ENCODE measurements around the gene CLEC18B. TPM values are rescaled to one million over a fixed set of nuclear protein-coding genes. Genes with fewer than 3 reads are reported as not detected.
"Not testable (repeated sequence)": the region's sequence is repeated elsewhere in the genome, so short reads cannot be mapped to it uniquely, and the experiment has no call there.

Gene CLEC18B
- under 1 TPM in 1 of 2 experiments, not detected in 1; 0.48 TPM for total RNA-seq

DNA sequence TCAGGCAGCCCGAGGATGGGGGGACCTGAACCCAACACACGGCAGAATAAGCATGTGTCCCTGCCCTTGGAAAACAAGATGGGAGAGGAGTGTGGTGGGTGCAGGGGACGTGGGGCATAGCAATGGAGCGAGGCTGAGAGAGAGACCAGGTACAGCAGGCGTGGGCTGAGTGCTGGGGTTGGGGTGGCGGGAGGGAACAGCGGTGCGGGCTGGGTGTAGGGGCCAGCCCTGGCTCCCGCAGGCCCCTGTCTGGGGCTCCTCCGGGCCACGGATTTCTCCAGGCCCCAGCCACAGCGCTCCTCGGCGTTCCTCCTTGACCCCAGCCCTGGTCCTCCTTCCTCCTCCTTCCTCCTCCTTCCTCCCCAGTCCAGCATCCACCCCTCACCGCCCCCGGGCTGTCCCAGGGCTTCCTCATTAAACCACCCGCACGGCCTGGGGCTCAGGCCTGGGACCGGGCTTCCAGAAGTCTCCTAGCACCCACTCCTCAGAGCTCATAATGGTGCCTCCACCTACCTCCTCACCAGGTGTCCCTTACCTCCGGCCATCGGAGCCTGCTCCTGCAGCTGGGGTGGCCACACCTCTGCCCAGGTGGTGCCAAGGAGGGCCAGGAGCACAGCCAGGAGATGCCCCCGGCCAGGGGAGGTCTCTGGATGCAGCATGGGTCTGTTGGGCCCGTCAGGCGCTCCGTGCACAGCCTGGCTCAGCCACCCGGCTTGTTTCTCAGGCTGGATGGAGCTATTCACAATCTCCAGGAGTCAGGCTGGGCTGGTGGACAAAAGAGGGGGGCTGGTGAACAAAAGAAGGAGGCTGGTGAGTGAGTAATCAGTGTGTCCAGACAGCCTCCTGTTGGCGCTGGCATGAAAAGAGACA lies at the start of gene CLEC18B:
TSS of gene CLEC18B (minus strand) at position 867 of the 870 bp plus-strand sequence. CDS start at position 659, 208 bp downstream.
- H3K9me3 Mint-ChIP-seq; H3K4me3 Mint-ChIP-seq; H3K27me3 Mint-ChIP-seq; H3K4me1 Mint-ChIP-seq; DNase-seq; POLR2A ChIA-PET; H3K36me3 Mint-ChIP-seq (ENCODE audit: low read depth); H3K27ac Mint-ChIP-seq; CTCF ChIA-PET: not testable (repeated sequence)

DNA sequence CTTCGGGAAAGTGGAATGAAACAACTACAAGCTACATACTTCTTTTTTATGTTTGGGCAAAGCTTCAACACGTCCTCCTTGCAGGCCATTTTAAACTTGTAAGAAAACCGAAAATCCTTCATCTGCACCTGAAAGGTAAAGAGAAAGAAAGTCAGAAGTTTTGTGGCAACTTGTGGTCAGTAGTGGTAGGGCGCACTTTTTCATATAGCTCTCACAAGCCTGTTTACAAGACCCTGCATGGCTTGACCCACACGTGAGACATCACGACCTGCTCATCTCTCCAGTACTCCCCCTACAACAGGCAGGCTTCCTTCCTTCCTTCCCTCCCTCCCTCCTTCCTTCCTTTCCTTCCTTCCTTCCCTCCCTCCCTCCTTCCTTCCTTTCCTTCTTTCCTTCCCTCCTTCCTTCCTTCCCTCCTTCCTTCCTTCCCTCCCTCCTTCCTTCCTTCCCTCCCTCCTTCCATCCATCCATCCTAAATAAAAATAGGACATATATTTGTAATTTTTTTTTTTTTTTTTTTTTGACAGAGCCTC lies 48.7 kb upstream of the CLEC18B start:
- Mint-ChIP-seq H3K27ac (no peak overlapping the region), H3K36me3 (ENCODE audit: low read depth) (peaks cover 82% of the 10 kb centered on the region), H3K4me3 (no peak overlapping the region), H3K4me1 (peaks cover 24% of the 10 kb centered on the region), H3K9me3 (no peaks in the 10 kb centered on the region), H3K27me3 (no peaks in the 10 kb centered on the region)
- ChIA-PET POLR2A (no interaction called here), CTCF (interaction anchor here (0.6 to 0.7 kb wide), 2 partner anchors 184 to 740 kb away, joined by 4 to 5 read pairs; no protein-coding TSS in a partner anchor)
- DNase-seq = no peak

GRCh38 chr16:74468807-74469525 lies 47.7 kb upstream of the CLEC18B start:
- CTCF ChIA-PET = interaction anchor here (0.6 to 0.9 kb wide), 2 partner anchors 13 to 741 kb away, joined by 3 to 4 read pairs; no protein-coding TSS in a partner anchor
- Mint-ChIP-seq H3K36me3 (ENCODE audit: low read depth) (peaks cover 82% of the 10 kb centered on the region), H3K4me3 (no peak overlapping the region), H3K9me3 (no peaks in the 10 kb centered on the region), H3K27ac (no peak overlapping the region), H3K4me1 (peaks cover 24% of the 10 kb centered on the region), H3K27me3 (no peaks in the 10 kb centered on the region)
- POLR2A ChIA-PET = interaction anchor here (0.9 kb wide), 1 partner anchor 16 kb away, joined by 3 read pairs; no protein-coding TSS in a partner anchor
- no peak for DNase-seq

GRCh38 chr16:74466872-74467271 lies 45.6 kb upstream of the CLEC18B start:
- no peaks in the 10 kb centered on the region for H3K27me3 Mint-ChIP-seq
- ChIA-PET CTCF (interaction anchor here (0.9 to 1.2 kb wide), 2 partner anchors 24 to 162 kb away, joined by 3 to 4 read pairs; no protein-coding TSS in a partner anchor), POLR2A (interaction anchor here (1.1 to 1.6 kb wide), 3 partner anchors 82 to 200 kb away, joined by 3 to 4 read pairs (median 4); partner anchors contain the start of gene RFWD3)
- H3K4me3 Mint-ChIP-seq = no peak overlapping the region
- H3K27ac Mint-ChIP-seq = peak overlapping the region; percentile 38
- DNase-seq = no peak
- H3K4me1 Mint-ChIP-seq = peaks cover 24% of the 10 kb centered on the region
- peaks cover 89% of the 10 kb centered on the region for H3K36me3 Mint-ChIP-seq (ENCODE audit: low read depth)
- no peaks in the 10 kb centered on the region for H3K9me3 Mint-ChIP-seq

DNA sequence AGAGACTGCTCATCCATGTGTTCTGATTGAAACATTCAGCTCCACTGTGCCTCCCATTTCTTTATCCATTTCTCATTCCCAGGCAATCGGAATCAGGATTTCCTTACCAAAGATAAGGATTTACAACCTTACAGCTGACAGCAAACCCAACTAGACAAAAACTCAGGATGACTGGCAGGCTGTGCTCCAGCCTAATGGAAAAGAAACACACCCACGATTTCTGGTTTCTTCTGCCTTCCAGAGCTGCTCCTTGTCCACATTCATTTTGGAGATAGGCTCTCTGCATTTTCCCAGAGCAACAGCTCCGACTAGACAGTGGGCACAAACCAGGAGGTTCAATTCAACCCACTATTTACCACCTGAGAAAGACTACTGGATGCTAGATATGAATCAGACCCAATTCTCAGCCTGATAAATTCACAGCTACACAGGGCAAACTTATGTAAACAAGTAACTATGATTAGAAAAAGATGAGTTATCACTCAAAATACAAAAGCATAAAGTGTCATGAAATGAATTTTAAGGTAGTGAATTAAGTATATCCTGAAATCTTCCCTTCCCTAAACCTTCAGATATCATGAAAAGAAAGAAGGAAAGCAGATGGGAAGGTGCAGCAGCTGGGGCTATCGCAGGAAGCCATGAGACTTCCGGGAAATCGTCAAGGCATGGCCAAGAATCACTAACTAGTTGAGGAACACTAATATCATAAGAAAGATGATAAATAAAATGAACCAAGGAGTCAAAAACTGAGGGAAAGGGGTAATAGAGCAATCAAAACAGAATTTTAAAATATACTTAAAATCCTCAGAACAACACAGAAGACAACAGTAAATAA lies 44.8 kb upstream of the CLEC18B start:
- Mint-ChIP-seq H3K9me3 (no peaks in the 10 kb centered on the region), H3K36me3 (ENCODE audit: low read depth) (peaks cover 86% of the 10 kb centered on the region), H3K4me1 (peaks cover 24% of the 10 kb centered on the region), H3K4me3 (no peak overlapping the region), H3K27ac (no peak overlapping the region), H3K27me3 (no peaks in the 10 kb centered on the region)
- CTCF ChIA-PET = interaction anchor here (0.9 to 1.7 kb wide), 5 partner anchors 25 to 185 kb away, joined by 3 to 4 read pairs (median 3); no protein-coding TSS in a partner anchor
- DNase-seq = no peak
- POLR2A ChIA-PET = interaction anchor here (1.1 to 1.6 kb wide), 3 partner anchors 83 to 201 kb away, joined by 3 to 4 read pairs (median 4); partner anchors contain the start of gene RFWD3

GRCh38 chr16:74465281-74465680 lies 44.0 kb upstream of the CLEC18B start:
- Mint-ChIP-seq H3K27ac (no peak overlapping the region), H3K4me1 (peaks cover 24% of the 10 kb centered on the region), H3K36me3 (ENCODE audit: low read depth) (peaks cover 90% of the 10 kb centered on the region), H3K27me3 (no peaks in the 10 kb centered on the region), H3K9me3 (no peaks in the 10 kb centered on the region), H3K4me3 (no peak overlapping the region)
- CTCF ChIA-PET = interaction anchor here (1.0 to 1.7 kb wide), 3 partner anchors 26 to 186 kb away, joined by 3 to 4 read pairs (median 3); no protein-coding TSS in a partner anchor
- POLR2A ChIA-PET = interaction anchor here (1.4 kb wide), 1 partner anchor 201 kb away, joined by 4 read pairs; the partner anchor contains the start of gene RFWD3
- DNase-seq = no peak

- CTCF ChIA-PET = no interaction called here
Measured at GRCh38 chr16:74463888-74464287, 42.6 kb upstream of the CLEC18B start.

GRCh38 chr16:74462361-74462760 lies 41.1 kb upstream of the CLEC18B start:
- H3K27ac Mint-ChIP-seq = no peak overlapping the region
- POLR2A ChIA-PET = no interaction called here

More at GRCh38 chr16:74463888-74464287, 42.6 kb upstream of the CLEC18B start:
- Mint-ChIP-seq H3K9me3 (no peaks in the 10 kb centered on the region), H3K27me3 (no peaks in the 10 kb centered on the region), H3K4me3 (no peak overlapping the region), H3K36me3 (ENCODE audit: low read depth) (peaks cover 86% of the 10 kb centered on the region), H3K27ac (no peak overlapping the region), H3K4me1 (peaks cover 24% of the 10 kb centered on the region)
- no peak for DNase-seq
- POLR2A ChIA-PET = interaction anchor here (0.6 kb wide), 1 partner anchor 1972 kb away, joined by 4 read pairs; no protein-coding TSS in a partner anchor

GRCh38 chr16:74461826-74462225 lies 40.5 kb upstream of the CLEC18B start:
- Mint-ChIP-seq H3K9me3 (no peaks in the 10 kb centered on the region), H3K4me1 (peaks cover 13% of the 10 kb centered on the region), H3K27ac (no peak overlapping the region), H3K4me3 (no peak overlapping the region), H3K36me3 (ENCODE audit: low read depth) (peaks cover 80% of the 10 kb centered on the region), H3K27me3 (no peaks in the 10 kb centered on the region)
- CTCF ChIA-PET = interaction anchor here (1.1 kb wide), 1 partner anchor 161 kb away, joined by 3 read pairs; no protein-coding TSS in a partner anchor
- POLR2A ChIA-PET = no interaction called here
- no peak for DNase-seq

More at GRCh38 chr16:74462361-74462760, 41.1 kb upstream of the CLEC18B start:
- H3K4me3 Mint-ChIP-seq = no peak overlapping the region
- H3K9me3 Mint-ChIP-seq = no peaks in the 10 kb centered on the region
- peaks cover 18% of the 10 kb centered on the region for H3K4me1 Mint-ChIP-seq
- CTCF ChIA-PET = no interaction called here
- no peaks in the 10 kb centered on the region for H3K27me3 Mint-ChIP-seq
- peaks cover 83% of the 10 kb centered on the region for H3K36me3 Mint-ChIP-seq (ENCODE audit: low read depth)
- DNase-seq = no peak

- ChIA-PET CTCF (interaction anchor here (0.6 to 1.1 kb wide), 2 partner anchors 152 to 162 kb away, joined by 3 to 6 read pairs; no protein-coding TSS in a partner anchor), POLR2A (no interaction called here)
- DNase-seq = no peak
- Mint-ChIP-seq H3K9me3 (no peaks in the 10 kb centered on the region), H3K4me3 (no peak overlapping the region), H3K4me1 (no peaks in the 10 kb centered on the region), H3K27me3 (no peaks in the 10 kb centered on the region), H3K36me3 (ENCODE audit: low read depth) (peaks cover 79% of the 10 kb centered on the region), H3K27ac (no peak overlapping the region)
Measured at GRCh38 chr16:74460542-74460941, 39.3 kb upstream of the CLEC18B start.

GRCh38 chr16:74456290-74456625 lies 35.0 kb upstream of the CLEC18B start:
- Mint-ChIP-seq H3K4me3 (no peak overlapping the region), H3K36me3 (ENCODE audit: low read depth) (peaks cover 65% of the 10 kb centered on the region), H3K9me3 (no peaks in the 10 kb centered on the region), H3K27me3 (no peaks in the 10 kb centered on the region), H3K27ac (no peak overlapping the region), H3K4me1 (peaks cover 5% of the 10 kb centered on the region)
- CTCF ChIA-PET = no interaction called here
- DNase-seq = no peak
- POLR2A ChIA-PET = no interaction called here

Measured in activated CD4-positive, alpha-beta memory T cell treated with anti-CD3 and anti-CD28 coated beads, Interleukin-2, amount 10 ng/mL, durations not matched to agents 7 days and 5 days (primary cell).